ENCODE measurements around the gene DDN.

DDN gene

DNA sequence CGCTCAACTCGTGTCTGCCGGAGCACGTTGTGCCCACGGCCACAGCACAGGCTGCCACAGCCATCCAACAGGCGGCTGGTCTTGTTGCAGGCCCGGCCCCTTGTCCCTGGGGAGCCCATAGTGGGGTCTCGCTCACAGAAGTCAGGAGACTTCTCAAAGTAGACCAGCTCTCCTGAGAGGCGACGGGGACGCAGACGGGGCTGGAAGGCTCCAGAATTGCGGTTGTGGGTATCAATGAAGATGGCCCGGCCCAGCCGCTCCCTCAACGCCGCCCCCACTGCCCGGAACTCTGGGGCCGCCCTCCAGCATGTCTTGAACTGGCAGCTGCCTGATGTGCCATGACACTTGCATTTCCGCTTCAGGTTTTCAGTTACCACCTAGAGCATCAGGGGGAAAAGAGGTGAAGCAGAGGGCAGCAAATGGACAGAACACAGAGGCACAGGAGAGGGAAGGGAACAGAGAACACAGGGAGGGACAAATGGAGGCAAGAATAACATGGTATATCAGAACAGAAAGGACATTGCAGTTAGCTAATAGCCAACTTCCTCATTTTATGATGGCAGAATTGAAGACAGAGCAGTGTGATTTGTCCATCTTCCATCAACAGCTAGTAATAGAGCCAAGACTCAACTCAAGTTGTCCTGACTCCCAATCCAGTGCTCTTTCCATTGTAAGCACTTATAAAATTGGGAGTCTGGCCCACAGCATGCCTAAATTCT is 32.8 kb downstream of the DDN start:
- DNase-seq (ENCODE audit: low read depth): no peak

DNA sequence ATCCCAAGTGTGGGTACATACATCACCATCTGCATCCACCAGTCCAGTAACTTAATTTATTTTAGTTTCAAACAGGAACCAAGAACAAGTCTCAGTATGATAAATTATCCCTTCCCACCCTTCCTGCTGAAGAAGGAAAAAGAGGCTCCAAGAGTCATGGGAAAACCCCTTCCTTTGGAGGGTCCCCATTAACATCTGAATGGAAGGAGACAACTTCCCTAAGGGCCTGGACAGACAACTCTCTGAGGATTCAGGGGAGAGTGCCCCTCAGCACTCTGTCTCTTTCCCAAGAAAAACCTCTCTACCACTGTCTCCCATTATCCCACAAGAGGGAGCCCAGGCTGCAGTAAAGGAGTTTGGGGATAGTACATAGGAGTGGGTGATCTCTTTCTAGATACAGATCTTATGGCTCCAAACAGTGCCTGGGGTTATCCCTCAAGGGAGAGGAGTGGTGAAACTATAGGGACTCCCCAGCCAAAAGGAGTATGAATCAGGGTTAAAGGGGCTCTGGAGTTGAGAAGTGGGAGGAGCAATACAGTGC is 33.8 kb downstream of the DDN start:
- no peak for DNase-seq (ENCODE audit: low read depth)

DNA sequence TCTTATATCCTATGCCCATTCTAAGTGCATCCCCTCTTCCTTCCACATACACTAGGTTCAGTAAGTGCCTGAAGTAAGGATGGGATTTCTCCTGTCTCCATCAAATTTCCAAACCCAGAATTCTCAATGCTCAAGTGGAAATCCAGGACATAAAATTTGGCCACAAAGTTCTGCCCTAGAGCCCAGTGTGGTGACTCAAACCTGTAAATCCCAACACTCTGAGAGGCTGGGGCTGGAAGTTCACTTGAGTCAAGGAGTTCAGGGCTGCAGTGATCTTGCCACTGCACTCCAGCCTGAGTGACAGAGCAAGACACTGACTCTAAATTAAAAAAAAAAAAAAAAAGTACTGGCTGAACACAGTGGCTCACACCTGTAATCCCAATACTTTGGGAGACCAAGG is 37.4 kb downstream of the DDN start:
- no peak for DNase-seq (ENCODE audit: low read depth)

DNA sequence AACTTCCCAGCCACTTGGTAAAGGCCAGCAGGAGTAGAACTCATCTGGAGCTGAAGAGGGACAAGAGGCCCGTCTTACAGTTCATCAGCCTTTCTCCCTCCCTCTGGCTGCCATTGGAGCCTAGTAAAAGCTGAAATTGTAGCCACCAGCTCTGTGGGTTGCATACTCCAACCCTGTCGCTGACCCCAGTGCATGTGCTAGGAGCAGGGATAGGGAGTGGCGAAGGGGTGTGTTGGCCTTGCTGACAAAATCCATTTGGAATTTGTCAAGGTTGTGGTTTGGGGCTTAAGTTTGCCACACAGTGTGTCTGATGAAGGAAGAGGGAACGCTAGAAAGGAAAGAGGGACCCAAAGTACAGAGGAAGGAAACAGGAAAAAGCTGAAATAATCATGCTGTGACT is 37.8 kb downstream of the DDN start:
- no peak for DNase-seq (ENCODE audit: low read depth)

DNA sequence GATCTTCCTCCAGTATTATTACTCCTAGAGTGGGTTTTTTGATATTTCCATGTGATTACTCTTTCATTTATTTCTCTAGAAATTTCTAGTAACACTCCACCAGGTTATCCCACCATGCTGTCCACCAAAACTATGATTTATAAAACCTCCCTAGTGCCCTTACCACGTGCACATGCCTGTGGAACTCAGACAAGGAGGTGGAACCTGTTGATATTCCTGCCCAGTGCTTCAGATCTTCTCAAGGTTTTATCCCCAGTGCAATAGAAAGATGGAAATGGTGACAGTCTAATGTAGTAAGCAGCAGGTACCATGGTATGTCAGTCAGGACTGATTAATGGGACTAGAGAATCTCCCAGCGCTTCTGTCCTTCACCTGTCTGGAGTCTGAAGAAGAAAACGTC is 38.3 kb downstream of the DDN start:
- no peak for DNase-seq (ENCODE audit: low read depth)

DNA sequence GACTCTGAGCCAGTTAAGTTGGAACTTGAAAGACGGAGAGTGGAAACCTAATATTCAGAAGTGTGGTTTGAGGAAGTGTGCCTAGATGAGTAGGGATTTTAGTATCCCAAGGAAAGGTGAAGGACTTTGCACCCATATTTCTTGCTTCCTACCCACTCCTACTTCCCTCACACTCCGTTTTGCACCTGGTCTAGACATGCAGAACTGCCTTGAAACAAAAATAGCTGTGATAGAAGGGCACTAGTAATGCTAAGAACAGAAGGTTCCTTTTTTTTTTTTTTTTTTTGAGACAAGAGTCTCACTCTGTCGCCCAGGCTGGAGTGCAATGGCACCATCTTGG is 41.2 kb downstream of the DDN start:
- no peak for DNase-seq (ENCODE audit: low read depth)

DNA sequence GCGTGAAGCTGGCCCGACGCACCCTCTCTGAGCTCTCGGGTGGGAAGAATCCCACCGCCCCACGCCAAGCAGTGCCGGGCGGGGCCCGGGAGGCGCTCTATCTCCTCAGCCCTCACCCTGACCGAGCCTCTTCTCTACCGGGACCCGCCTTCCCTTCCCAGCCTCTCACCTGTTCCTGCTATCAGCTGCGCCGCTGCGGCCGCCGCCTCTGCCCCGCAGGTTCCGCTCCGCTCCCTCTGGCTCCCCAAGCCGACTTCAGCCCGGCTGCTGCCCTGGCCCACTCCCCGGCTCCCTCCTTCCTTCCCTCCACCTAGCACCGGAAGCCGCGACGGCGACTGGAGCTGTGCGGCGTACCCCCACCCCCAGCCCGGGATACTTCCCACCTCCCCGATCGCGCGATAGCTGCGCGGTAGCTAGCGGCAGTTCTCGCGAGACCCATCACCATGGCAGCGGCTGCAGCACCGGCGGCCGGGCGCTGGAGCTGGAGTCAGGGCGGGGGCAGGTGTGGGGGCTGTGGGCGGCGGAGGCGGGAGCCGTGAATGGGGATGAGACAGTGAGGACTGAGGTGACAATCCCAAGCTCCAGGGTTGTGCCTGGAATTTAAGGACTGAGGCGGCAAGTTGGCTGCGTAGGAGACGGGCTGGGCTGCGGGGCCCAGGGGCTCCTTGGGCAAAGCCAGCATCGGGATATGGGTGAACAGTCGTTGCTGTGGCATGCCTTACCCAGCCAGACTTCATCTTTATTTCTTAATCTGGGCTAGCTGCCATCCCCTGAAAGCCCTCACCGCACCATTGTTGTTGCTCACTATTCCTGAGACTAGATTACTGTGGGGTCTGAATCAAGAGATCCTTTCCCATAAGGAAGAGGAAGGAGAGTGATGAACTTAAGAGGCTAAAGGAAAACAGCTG is 41.8 kb downstream of the DDN start, which contains the start of gene ARF3:
ARF3 (minus strand) TSS at position 347 of the 908 bp plus-strand sequence. CDS start 16,392 bp downstream, outside the sequence.
- peak; percentile 84 for DNase-seq (ENCODE audit: low read depth)

DNA sequence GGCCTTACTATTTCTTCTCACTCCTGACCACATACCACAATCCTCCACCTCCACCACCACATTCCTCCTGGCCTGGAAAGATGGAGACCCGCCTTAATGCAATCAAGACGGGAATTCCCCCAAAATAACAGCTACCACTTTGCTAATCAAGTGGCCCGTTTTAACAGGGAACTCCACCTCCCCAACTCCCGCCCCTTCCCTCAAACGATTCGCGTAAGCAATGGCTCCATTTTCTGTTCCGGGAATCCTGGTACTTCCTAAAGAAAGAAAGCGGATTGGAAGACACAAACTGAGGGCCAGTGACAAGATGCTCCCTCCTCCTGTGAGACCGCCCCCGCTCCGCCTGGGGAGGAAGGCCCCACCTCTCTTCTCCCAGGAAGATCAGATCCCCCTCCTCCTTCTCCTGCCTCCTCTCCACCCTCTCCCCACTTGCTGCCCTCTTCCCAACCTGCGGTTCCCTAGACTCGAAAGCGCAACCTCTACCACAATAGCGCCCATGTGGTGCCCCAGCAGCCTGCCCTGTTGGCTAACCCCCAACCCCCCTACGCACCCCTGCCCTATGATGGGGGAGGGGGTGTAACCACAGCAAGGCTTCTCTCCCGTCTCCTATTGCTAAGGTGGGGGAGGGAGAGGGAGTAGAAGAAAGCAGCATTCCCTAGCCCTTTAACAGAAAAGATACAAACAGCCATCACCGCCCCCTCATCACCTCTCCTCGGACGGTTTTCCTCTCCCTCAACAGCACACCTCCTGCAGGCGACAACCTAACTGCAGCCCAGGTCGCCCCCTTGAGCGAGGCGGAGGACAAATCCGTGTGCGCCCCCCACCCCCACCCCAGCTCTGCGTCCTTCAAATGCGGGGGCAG is 42.7 kb downstream of the DDN start:
- DNase-seq (ENCODE audit: low read depth): no peak

DNA sequence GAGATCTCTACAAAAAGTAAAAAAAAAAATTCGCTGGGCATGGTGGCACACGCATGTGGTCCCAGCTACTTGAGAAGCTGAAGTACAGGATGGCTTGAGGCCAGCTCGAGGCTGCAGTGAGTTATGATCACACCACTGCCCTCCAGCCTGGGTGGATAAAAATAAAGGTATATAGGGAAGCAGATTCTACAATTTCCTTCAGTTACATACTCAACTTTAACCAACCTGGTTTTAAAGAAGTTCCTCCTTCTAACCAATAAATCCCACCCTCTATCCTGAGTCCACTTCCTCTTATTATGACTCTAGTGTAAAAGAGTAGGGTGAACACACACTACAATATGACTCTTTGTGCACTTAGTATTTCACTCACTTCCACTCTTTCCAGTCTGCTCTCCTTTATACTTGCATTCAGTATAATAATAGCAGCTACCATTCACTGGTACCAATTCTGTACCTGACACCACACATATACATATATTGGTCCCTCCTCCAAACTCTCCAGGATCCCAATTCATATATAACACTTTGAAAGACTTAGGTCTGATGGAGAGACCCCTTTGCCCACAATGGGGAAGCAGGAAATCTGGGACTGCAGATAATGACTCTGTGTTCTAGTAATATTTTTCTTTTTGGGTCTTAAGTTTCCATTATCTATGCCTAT is 44.2 kb downstream of the DDN start:
- no peak for DNase-seq (ENCODE audit: low read depth)

DNA sequence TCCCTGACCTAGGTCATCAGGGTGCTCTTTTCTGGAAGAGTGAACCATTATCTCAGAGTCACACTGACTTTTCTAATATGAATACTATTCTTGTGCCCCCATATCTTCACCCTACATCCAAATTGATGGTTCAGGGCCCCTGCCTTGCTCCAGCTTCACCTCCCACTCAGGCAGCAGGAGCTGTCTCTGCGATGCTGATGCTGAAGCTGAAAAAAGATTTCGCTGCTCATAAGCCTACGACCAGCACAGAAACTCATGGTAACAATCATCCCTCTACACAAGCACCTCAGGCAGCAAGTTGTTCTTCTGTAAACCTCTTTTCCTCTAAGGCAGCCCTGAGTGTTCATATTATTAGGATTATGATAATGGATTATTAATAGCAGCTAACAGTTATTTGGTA is 45.1 kb downstream of the DDN start:
- DNase-seq (ENCODE audit: low read depth): no peak

DNA sequence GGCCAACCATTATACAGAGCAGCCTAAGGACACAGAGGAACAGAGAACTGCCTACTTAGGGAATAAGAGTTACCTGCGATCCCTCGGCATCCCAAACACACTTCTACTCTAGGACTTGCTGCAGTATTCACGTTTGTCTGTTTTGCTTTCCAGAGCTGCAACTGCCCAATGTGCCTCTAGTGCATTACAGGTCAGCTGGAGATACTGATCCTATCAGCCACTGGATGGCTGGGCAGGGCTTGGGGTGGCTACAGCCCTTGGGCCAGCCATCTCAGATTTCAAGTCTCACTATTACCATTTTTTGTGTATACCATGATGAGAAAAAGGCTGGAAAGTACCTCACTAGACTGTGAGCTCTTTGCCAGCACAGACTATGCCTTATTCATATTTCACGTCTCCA is 46.5 kb downstream of the DDN start:
- DNase-seq (ENCODE audit: low read depth): no peak

DNA sequence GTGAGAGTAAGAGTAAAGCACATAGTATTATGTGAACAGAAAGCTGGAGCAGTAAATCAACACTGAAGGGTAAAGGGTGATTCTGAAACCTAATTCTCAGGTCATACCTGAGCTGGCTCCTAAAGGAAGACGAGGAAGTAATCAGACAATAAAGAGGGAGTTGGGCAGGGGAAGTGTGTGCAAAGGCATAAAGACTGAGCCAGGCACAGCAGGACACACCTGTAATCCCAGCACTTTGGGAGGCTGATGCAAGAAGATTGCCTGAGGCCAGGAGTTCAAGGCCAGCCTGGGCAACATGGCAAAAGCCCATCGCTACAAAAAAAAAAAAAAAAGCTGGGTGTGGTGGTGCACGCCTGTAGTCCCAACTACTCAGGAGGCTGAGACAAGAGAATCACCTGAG is 51.4 kb downstream of the DDN start:
- no peak for DNase-seq (ENCODE audit: low read depth)

DNA sequence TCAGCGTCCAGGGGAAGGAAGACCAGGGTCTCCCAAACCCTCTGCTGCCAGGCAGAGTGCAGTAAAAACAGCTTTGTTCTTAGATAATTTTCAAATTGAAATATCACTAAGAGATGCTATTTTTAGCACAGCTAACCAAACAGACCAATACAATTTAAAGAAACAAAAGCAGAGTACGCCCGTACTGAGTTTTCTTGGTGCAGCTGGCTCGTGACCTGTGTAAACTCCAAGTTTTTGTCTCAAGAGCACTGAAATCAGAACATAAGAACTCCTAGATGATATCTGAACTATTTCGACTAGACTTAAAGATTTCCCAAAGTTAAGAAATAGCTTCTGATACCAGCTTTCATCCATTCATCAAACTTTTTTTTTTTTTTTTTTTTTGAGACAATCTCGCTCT is 52.2 kb downstream of the DDN start:
- no peak for DNase-seq (ENCODE audit: low read depth)

DNA sequence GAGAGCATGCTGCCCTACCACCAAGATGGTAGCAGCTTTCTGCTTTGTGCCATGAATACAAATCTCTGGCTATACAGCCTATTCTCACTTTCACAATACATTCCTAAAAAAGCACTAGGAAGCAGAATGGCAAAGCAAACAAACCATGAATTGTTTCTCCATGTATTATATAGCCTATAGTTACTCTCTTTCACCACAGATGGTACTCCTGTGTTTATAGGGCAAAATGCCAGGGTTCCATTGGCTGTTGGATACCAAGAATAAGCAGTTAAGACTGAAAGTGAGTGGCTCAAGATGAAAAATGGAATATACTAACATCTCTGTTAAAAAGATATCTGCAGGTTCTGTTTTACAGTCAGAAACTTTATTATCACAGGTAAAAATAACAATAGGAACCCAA is 53.0 kb downstream of the DDN start:
- no peak for DNase-seq (ENCODE audit: low read depth)
